T-helper 1 cell (primary cell): ENCODE results near the gene DIP2B.
"Not testable (repeated sequence)": the region's sequence is repeated elsewhere in the genome, so short reads cannot be mapped to it uniquely, and the experiment has no call there.

ENCODE experiments used
- DNase-seq, 5 donors: peaks; one replicate each; pipeline ENCODE4 v3.0.0-alpha.2; 2012 to 2020

Gene DIP2B

GRCh38 chr12:50739611-50740010 is 234.8 kb downstream of the DIP2B start:
- DNase-seq: no peak

DNA sequence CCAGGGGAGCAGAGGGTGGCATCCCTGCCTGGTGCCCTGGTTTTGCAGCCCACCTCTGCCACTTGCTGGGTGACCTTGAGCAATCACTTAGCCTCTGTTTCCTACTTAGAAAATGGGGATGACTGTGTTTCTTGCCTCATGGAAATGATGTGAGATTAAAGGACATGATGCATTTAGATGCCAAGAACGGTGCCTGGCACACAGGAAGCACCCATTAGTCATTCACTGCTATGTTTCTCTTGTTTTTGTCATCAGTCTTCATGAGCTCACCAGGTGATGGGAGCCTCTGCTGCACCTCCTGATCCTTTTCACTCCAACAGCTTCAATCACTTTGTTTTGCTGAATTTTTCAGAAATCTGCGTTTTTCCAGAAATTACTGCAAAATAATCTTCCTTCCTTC is 235.5 kb downstream of the DIP2B start:
- DNase-seq: peak in 1 of 5 donors; percentile 28

GRCh38 chr12:50742776-50743175 is 238.0 kb downstream of the DIP2B start:
- DNase-seq: no peak

DNA sequence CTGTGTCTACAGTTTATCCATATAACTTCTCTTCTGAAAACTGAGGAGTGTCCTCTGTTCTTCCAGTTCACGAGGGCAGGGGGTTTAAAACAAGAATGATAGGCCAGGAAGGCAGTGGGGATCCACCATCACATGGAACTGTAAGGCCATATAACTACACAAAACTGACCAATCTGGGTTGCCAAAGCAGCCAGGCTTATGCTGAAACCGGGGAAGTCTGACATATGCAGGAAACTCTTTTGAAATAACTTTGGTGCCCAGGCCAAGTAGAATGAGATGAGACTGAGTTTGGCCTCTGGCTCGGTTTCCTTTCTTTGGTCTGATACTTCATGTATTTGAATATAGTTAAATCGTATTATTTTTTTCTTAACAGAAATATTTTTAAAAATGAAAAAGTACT is 241.1 kb downstream of the DIP2B start:
- DNase-seq: no peak

DNA sequence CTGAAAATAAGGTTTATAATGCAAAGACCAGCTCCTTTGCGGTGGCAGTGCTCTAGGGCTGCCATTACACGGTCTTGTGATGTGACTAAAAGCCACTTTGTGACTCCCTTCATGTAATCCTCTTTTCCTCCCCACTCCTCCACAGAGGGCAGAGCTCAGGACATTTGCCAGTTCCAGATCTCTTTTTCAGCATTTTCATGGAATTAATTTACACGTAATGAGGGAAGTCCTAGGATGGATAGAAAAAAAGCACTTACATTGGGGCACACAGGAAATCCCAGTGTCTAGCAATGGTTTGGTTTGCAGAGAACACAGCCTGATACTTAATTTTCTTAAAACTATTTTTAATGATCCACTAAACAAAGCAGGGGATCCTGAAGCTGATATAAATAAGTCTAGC is 241.6 kb downstream of the DIP2B start:
- no peak for DNase-seq

DNA sequence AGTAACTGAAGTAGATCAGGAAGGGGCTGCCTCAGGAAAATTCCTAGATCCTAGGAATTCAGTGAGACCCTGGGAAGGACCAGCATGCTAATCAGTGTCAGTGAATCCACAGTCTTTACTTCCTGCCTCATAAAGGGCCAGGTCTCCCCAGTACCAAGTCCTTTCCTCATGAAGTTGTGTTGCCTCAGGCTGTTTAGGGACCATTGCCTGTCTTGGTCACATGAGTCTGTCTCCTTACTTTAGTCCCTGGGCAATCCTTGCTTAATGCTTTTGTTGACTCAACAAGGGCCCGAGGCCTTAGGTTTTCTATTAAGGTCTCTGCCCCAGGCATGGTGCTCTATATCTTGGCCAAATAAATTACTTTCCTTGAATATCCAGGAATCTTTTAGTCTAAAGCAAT is 243.0 kb downstream of the DIP2B start:
- no peak for DNase-seq

DNA sequence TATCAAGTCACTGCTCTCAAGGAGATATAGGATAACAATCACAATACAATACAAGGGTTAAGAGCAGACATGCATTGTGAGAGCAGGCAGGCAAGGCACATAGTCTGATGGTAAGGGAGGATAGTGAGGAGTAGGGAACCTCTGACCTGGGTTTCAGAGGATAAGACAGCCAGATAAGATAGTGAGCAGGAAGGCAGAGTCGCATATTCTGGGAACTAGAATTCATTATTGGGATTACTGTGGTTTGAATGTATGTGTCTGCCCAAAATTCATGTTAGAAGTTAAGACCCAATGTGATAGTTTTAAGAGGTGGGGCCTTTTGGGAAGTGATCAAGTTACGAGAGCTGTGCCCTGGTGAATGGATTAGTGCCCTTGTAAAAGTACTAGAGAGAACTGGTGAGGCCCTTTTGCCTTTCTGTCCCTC is 244.7 kb downstream of the DIP2B start:
- no peak for DNase-seq

- no peak for DNase-seq
These were observed 245.6 kb downstream of the DIP2B start for GRCh38 chr12:50750366-50750765.

- no peak for DNase-seq
These were observed 247.3 kb downstream of the DIP2B start for GRCh38 chr12:50751948-50752721.

DNA sequence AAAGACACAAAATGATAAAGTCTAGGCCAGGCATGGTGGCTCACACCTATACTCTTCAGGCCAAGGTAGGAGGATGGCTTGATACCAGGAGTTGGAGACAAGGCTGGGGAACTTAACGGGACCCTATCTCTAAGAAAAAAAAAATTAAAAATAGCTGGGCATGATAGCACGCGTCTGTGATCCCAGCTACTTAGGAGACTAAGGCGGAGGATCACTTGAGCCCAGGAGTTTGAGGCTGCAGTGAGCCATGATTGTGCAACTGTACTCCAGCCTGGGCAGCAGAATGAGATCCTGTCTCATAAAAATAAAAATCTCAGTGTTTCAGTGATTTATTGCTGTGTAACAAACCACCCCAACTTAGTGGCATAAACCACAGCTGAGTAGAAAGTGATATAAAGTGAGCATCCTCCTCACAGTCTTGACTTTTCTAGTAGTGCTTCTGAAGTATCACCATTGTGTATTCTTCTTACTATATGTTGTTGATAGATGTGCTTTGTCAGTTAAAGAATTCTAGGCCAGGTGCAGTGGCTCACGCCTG is 248.5 kb downstream of the DIP2B start:
- no peak for DNase-seq

DNA sequence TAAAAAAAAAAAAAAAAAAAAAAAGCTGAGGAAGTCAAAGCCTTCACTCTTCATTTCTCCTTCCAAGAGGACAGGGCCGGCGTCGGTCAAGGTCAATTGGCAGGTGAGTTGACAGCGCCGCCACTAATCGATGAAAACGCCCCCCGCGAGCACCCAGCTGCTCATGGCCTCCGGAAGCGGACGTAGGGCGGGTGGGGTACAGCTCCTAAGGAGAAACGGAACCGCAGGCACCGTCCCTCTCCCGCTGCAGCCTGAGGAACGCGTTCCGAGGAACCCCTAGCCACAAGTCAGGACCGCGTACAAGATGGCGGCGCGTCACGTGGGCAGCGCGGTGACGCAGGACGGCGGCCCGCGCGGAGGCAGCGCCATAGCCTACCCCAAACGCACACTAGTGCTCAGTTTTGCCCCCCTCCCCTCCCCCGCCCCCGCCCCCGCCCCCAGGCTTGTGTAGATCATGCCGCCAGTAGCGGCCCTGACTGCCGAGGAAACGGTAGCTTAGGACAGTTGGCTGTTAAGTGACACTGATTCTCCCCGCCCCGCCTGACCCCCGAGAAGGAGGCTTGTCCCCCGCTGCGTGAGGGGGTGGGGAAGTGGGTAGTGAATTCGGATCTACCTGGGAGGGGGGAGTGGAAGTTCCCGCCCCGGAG is 259.0 kb downstream of the DIP2B start, which contains the start of gene ATF1:
Gene ATF1, plus strand, starts transcription at position 463 of the 647 bp plus-strand sequence. CDS start 16,045 bp downstream, outside the sequence.
- DNase-seq: peak; percentile 78 to 96 (median 85)

DNA sequence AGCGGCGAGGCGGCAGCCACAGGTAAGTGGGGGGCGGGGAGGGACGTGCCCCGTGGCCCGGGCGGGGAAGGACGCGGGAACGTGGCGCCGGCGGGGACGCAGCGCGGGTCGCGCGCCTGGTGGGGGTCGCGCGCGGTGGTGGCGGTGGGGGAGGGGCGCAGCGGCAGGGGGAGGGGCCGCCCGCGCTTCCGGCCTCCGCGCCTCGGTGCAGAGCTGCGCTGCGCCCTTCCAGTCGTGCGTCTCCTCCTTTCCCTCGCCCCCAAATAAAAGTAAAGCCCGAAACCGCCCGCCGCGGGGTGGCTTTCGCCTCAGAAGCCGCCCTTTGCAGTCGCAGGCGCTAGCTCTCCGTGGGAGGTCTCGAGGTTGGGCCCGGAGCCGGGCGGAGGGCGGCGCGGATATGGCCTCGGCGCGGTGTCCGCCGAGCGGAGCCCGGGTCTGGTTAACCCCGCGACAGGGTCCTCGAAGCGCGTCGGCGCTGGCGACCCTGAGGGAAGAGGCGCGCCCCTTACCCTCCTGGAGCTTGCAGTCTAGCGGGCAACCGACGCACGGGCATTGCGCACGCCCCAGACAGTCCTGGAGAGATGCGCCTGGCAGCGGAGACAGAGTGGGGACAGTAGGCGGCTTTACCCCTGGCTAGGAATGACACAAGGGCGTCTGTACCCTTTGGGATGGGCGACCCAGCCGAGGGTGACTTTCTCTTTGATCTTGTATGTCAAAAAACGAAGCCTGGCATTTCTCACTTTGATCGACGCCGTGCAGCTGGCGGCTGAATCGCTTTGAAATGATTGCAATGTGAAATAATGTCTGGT is 259.7 kb downstream of the DIP2B start:
- peak; percentile 38 to 83 (median 69) for DNase-seq

DNA sequence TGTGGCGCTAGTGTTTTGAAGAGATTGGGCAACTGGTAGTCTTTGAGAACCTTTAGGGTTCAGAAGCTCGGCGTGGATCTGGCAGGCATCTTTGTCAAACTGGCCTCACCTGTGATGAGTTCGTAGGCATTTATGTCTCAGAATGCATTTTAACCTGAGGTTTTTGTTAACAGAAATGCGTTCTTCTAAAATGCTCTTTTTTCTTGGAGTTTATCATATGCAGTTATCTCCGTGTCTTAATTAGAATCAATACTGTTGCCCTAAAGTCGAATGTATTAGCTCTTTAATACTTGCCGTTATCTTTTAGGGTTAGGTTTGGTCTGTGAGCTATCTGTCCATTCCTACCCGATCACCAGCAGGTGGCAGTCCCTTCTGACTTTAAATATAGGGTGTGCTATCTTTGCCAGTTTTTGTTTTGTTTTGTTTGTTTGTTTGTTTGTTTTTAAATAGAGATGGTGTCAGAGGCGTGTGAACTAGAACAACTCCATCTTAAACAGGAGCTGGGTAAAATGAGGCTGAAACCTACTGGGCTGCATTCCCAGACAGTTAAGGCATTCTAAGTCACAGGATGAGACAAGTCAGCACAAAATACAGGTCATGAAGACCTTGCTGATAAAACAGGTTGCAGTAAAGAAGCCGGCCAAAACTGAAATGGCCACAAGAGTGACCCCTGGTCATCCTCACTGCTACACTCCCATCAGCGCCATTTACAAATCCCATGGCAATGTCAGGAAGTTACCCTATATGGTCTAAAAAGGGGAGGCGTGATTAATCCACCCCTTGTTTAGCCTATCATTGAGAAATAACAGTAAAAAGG is 260.5 kb downstream of the DIP2B start:
- peak in 4 of 5 donors; percentile 31 to 71 (median 44) for DNase-seq

DNA sequence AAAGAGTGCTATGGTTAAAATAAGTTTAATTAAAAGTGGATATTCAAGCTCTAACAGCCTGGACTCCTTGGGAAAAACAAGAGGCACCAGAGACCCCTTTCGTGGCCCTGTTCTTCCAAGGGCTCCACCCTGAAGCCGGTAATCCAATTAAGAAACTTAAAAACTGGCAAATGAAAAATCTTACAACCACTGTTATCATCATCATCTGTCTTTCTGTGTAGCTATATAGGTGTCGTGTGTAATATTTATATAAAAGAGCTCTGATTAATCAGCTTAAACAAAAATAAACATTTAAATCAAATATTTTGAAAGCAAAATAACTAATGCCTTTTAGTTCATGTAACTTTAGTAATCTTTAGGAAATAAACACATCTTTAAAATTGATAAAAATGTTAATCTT is 263.6 kb downstream of the DIP2B start:
- DNase-seq: no peak

DNA sequence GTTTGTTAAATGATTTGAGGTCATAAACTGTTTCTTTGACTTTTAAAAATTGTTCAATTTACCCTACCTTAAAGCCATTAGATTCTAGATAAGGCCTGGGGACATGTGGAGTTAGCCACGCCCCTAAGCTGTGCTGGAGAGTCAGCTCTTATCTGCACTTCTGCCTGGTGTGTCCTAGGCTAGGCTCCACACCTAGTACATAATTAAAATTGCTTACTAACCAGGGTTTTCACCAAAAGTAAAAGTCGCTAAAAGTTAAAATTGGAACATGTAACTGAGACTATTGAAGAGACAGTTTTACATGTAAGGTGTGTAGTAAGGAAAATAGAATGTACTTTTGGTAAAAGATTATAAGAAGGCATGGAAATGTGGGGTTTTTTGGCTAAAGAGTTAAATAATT is 264.0 kb downstream of the DIP2B start:
- DNase-seq: not testable (repeated sequence)

DNA sequence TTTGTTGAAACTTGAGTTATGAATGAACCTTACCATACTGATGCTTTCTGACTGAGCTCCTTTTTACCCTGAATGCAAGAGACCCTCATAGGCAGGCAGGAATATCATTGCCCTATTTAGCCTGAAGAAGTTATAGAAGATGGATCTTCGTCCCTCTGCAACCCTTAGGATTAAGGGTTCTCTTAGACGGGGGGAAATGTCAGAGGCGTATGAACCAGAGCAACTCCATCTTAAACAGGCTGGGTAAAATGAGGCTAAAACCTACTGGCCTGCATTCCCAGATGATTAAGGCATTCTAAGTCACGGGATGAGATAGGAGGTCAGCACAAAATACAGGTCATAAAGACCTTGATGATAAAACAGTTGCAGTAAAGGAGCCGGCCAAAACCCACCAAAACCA is 266.6 kb downstream of the DIP2B start:
- no peak for DNase-seq

GRCh38 chr12:50772470-50772869 is 267.7 kb downstream of the DIP2B start:
- DNase-seq: no peak

DNA sequence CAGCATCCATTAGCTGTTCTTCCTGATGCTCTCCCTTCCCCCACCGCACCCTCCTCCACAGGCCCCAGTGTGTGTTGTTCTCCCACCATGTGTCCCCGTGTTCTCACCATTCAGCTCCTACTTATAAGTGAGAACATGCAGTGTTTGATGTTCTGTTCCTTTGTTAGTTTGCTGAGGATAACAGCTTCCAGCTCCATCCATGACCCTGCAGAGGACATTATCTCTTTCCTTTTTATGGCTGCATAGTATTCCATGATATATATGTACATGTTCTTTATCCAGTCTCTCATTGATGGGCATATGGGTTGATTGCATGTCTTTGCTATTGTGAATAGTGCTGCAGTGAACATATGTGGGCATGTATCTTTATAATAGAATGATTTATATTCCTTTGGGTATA is 268.1 kb downstream of the DIP2B start:
- DNase-seq: no peak

DNA sequence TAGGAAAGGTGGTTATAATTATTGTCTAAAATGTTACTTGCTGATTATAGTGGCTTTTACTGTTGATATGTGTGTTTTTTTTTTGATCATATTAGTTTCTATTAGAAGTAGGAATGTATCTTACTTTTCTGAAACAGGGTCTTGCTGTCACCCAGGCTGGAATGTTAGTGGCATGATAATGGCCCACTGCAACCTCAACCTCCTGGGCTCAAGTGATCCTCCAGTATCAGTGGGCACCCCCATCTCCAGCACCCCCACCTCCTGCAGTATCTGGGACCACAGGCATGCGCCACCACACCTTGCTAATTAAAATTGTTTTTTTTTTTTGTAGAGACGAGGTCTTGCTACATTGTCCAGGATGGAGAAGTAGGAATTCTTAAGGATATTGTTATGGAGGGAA is 270.5 kb downstream of the DIP2B start:
- DNase-seq: no peak

- DNase-seq: no peak
These were observed 272.3 kb downstream of the DIP2B start for GRCh38 chr12:50776749-50777728.
